NCI-H526 treated with DMSO at 0.1 percent for 48 hours (cell line): ENCODE measurements around the gene FBXO42.

Source experiments
- DNase-seq: peaks from one replicate; lab custom pipeline; 2025; lab: John Stamatoyannopoulos, UW

The FBXO42 gene

DNA sequence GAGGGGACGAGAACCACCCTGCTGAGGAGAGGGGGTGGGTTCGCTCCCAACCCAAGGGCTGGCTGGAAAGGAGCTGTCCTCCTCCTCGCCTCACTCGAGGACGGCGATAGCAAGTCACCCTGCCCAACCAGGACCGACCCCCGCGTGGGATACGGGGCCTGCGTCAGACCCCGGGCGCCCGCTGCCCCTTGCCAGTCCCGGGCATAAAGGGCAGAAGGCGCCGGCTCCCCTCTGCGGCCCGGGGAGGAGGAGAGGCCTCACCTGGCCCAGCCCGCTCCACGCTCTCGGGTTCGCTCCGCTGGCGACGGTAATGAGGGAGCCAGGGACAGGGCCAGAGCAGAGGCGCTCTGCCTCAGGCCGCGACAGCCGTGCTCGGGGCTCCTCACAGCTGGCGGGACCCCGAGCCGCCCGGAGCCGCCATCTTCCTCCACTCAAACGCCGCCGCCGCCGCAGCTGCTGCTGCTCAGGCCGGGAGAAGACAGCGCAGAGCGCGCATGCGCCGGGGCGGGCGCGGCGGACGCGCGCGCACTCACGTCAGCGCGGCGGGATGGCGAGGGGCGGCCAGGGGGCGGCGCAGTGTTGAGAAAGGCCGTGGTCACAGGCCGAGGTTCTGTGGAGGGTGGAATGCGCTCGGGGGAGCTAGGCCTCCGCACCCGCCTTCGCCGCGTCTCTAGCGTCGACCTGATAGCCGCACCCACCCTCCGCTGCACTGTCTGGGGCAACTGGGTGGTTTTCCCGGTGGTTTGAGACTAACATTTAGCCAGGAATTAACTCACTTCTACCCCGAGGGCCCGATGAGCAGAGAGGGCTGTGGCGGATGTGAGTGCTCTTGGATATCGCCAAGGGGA is at the start of gene FBXO42:
Gene FBXO42 (minus strand): TSS at position 487 of the 848 bp plus-strand sequence. CDS start 37,062 bp downstream, outside the sequence.
- DNase-seq = peak; percentile 90

DNA sequence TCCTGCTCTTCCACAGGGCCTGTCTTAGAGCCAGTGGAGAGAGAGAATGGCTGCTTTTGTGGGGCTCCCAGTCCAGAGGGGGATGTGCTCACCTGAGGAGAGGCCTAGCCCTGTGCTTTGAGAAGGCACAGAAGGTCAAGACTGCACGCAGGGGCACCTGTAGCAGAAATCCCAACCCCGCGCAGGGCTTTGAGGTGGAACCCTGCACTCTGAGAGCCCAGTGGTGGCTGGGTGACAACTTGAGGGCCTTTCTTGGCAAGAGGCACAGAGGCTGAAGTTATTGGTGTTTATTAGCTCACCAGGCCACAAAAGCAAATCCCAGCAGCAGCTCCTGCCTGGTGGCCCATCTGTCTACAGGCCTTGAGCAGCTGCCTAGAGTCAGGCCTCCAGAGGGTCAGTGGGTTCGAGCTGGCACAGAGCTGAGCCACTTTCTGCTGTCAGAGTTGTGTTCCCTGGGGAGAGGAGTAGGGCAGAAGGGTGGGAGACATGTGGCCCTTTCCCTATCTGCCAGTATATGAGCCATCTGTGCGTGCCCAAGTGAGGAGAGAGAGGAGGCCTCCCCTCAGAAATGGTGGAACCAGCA is 46.2 kb upstream of the FBXO42 start:
- no peak for DNase-seq

DNA sequence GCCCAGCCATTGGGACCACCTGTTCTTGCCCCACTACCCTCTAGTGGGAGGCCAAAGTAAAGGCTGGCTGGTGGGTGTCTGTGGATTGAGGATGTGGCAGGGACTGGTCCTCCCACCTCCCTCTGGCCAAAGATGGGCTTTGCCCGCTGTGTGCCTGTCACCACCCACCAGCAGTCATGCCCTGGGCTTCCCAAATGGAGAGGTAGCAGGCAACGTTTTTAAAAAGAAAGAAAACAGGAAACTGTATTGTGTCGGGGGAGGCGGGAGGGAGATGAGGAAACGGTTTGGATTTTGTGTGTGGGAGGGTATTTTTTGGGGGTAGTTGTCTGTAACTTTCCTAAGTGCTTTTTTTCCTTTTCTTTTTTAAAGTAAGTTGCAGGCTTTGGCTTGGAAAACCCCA is 44.8 kb upstream of the FBXO42 start:
- no peak for DNase-seq

DNA sequence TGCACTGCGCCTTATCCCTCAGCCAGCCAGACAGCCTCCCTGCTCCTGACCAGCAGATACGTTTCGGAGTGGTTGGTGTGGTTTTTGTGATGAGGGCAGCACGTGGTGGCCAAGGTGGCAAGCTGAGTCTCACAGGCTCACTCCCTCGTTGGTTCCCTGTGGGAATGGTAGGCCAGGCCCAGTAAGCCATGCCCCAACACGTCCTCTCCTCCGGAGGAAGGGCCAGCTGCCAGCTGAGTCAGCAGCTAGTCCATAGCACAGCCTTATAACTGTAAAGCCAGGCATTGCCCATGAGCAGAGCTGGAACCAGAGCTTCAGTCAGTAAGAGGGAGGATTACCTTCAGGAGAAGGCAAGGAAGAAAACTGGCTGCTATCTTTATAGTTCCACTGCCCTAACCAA is 44.3 kb upstream of the FBXO42 start:
- DNase-seq = no peak

DNA sequence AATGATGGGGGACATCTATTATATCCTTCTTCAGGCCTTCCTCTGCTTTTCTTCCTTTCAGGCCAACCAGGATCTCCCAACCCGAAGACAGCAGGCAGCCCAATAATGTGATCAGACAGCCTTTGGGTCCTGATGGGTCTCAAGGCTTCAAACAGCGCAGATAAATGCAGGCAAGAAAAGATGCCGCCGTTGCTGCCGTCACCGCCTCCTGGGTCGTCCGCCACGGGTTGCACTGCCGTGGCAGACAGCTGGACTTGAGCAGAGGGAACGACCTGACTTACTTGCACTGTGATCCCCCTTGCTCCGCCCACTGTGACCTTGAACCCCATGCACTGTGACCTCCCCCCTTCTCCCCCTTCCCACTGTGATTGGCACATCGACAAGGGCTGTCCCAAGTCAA is 42.7 kb upstream of the FBXO42 start:
- DNase-seq = no peak

DNA sequence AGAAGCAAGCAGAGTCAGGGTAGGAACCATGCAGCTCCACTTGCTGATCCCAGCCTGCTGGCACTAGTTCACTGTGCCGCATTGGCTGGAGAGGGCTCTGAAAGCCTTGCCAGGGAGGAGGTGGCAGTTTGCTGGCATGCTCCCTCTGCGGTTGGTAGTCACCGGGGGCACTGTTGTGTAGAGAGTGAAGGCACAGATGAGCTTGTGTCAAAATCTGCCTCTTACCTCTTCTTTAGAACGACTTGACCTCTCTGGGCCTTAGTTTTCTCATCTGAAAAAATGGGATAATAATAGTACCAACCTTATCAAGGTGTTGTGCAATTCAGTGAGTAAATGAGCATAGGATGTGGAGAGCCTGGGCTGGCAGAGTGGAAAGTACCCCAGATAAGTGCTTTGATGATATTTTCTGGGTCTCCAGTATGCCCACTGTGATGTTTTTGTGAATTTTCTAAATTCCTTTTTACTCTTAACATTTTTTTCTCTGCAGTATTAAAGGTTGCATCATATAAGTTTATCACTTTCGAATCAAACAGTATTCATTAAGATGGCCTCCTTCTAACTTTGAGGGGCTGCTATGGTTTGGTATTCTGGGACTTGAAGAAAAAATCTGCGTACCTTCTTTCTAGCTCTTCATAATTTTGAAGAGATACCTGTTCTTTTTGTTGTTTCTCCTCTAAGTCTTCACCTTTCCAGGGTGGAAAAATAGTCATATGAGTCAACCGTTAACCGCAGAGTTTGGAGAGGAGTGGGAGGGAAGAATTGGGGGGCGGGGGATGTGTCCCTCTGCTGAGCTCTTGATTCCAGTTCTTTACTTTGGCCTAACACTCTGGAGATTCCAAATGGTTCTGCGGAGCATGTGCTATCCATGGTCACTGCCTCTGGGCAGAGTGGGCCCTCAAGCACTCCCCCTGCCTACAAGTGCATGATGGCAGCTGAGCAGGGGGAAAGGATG is 41.6 kb upstream of the FBXO42 start:
- no peak for DNase-seq

DNA sequence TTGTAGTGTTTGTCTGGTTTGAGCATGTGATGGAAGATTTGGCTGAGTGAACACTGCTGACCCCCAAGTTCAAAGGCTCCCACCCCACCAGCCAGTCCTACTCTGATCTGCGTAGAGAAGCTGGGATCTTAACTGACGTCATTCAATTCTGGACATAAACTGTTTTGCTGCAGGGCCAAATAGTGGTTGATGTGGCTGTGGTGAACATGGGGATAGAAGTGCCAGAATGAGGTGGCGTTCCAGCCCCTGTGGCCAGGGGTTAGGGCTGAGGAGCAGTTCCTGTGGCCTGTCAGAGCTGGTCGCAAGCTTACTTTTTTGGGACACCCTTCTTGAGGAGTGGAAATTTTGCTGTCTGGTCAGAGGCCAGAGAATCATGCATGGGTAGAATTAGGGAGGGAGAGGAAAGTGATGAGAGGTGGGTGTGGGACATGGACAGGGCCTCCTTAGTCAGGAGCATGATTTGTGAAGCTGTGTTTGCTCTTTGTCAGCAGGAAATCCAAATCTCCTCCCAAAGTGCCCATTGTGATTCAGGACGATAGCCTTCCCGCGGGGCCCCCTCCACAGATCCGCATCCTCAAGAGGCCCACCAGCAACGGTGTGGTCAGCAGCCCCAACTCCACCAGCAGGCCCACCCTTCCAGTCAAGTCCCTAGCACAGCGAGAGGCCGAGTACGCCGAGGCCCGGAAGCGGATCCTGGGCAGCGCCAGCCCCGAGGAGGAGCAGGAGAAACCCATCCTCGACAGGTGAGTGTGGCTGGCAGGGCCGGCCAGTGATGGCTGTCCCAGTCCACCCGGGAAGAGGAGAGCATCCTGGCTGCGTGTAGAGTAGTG is 40.7 kb upstream of the FBXO42 start:
- DNase-seq = no peak

DNA sequence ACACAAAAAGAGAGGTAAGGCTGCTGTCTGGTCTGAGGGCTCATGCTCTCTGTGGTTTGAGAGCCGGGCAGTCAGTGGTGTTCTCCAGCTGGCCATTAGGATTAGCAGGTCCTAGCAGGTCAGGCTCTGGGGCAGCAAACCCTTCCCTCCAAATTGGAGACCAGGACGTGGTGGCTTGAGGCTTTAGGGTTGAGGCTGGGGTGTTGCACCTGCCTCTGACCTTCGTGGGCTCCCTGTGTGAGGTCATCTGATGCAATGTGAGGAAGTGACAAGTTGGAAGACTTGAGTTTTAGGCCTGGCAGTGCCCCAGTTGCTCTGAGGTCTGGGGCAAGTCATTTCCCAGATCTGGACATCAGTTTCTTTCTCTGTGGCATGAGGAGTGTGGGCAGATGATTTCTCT is 39.1 kb upstream of the FBXO42 start:
- no peak for DNase-seq

DNA sequence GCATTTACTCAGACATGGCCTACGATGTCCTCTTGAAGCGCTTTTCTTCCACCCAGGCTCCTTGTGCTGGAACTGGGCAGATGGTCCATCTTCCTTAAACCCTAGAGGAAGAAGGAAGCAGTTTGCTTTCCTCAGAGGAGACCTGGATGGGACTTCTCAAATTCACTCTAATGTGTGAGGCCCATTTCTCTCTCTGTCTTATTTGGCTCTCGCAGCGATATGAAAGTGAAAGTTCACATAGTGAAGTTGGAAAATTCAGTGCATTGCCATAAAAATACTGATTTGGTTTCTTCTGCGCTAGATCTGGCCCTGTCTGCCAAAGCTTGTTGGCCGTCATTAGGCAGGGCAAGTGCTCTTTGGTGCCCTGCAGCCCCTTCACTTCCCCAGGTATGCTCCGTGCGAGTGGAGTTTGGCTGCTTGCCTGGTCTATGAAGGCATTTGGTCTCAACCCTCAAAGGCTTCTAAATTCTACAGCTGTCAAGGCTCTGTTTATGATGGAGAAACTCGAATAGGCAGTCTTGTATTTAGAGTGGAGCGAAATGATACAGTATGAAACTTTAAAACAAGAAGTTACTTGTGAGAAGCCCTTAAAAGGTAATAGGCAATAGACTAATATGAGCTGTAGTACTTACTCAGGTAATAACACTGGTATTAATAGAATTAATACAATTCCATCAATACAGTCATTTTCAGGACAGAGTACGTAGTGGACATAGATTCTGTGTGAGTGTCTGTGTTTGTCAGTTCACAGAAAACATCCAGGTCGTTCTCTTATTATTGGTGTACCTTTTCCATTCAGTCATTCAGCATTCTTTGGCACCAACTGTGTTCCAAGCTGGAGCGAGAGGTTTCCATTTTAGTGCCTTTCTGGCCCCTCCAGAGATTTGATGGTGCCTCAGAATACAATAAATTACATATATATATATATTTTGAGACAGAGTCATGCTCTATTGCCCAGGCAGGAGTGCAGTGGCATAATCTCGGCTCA is 35.2 kb upstream of the FBXO42 start:
- no peak for DNase-seq

DNA sequence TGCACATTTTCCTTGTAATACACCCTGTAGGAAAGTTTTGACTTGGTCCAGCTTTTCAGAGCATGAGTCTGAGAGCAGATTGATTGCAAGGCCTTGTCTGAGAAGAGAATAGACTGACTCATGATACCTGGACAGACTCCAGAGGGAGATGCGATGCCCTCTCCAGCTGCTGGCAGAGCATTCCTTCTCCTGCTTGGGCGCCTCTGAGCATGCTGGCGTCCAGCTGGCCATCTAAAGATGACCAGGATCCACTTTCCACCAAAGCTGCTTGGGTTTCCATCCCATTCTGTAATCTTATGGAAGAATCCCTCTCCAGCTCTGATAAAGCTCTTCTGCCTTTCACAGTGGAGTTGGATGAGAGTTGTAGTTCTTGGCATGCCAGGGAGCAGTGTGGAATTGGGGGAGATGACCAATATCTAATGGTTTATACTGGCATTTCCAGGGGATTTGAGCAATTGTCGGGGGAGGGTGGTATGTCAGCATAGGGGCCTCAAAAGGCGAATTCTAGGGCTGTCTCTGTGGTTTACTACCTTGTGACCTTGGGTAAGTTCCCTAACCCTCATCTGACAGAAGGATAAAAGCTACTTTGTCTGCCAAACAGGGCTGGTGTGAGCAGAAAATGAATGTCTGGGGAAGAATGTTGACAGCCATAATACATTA is 34.3 kb upstream of the FBXO42 start:
- DNase-seq = no peak

DNA sequence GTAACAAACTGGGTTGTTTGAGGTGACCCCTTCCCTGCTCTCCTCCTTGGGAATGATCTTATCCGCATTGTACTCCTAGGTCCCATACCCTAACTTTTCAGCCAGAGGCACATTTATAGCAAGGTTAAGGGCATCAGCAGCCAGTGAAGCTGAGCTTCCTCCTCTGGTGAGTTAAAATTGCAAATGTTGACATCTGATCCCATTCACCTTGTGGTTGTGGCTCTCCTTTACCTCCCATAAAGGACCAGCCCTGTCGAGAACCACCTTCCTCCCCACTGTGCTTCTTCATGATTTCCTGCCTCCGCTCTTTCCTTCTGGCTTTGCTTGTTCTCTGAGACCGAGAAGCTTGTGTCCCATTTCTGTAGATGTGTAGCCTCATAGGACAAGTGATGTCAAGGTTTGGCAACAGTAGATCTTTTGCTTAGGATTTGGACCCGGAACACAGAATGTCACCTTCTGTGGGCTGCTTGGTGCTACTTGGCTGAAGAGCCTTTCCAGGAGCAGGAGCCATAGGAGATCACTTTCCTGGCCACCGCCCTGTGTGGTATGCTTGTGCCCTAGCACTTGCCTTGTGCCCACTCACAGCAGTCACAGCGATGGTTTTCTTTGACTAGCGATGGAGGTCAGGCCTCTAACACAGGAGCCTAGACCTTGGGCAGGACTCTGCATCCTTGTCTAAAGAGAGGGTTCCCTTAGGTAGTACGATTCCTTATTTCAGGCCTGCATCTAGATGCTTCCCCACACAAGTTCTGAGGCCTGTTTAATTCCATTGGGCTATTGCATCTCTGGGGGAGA is 33.6 kb upstream of the FBXO42 start:
- no peak for DNase-seq

DNA sequence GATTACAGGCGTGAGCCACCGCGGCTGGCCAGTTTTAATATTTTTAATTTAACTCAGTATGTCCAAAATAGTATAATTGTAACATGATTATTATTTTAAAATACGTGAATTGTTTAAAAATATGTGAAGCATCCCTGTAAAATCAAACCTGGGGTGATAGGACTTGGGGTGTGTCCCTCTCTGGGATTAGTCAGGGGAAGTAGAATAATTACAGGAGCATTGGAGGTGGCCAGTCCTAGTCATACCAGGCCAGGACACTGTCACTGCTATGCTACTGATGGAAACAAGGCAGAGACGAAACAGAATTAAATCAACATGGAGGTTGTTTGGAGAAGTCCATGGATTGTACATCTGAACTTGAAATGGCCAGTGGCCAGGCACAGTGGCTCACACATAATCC is 31.6 kb upstream of the FBXO42 start:
- no peak for DNase-seq

DNA sequence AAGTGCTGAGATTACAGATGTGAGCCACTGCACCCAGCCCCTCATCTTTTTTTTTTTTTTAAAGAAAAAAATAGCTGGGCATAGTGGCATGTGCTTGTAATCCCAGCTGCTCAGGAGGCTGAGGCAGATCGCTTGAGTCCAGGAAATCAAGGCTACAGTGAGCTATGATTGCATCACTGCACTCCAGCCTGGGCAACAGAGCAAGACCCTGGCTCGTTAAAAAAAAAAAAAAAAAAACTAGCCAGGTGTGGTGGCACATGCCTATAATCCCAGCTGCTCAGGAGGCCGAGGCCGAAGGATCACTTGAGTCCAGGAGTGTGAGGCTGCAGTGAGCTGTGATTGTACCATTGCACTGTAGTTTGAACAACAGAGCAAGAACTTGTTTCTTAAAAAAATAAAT is 28.6 kb upstream of the FBXO42 start:
- no peak for DNase-seq

DNA sequence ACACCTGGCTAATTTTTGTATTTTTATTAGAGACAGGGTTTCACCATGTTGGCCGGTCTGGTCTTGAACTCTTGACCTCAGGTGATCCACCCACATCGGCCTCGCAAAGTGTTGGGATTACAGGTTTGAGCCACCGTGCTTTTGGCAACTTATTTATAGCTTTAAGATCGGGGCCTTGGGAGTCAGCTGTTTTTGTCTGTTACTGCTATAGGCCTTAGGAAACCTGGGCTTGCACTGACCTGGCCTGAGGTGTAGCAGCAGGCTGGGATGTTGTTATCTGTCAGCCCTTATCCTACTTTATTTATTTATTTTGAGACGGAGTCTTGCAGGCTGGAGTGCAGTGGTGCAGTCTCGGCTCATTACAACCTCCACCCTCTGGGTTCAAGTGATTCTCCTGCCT is 26.2 kb upstream of the FBXO42 start:
- DNase-seq = no peak

DNA sequence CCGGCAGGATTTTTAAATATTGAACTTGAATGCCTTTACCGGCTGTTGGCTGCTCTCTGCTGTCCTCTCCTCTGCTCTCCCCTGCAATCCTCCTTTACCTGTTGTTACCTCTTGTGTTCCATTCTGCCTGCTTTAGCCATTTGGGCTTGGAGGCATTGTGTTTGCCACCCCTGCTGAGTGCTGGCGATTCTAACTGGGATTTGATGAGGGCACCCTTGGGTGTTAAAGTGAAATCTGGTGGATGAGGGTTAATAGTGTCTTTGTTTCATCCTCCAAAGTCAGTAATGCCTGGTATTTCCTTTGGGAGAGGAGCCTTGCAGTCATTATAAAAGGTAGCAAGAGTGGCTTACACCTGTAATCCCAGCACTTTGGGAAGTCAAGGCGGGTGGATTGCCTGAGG is 24.7 kb upstream of the FBXO42 start:
- DNase-seq = no peak

DNA sequence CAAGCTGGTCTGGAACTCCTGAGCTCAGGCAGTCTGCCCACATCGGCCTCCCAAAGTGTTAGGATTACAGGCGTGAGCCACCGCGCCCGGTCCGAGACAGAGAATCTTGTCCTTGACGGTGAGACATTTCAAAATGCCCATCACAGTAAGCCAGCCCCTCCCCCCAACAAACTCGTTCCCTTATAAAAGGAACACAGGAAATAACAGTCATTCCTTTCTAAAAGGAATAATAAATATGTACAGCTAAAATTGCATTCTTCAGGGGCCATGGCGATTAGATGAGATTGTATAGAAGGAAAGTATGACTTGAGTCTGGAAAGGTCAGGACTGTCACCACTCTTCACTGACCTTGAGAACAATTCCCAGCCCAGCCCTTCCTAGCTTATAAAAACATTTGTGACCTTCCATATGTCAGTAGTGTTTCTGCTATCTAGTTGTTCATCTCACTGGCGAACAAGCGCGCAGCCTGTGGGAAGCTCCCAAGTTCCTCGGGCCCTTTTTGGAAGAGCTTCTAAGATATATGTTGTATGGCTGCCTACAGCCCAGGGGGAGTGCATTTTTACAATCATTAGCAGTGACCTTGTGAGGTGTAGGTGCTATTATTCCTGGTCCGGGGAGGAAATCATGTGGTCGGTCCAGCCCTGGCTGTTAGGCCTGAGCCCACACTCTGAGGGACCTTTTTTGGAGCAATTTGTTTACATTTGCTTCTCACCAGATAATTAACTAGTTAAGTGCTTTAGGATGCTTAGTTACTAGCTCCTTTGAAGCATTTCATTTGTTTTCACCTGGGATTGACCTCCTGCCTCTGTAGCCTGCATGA is 23.5 kb upstream of the FBXO42 start:
- no peak for DNase-seq

DNA sequence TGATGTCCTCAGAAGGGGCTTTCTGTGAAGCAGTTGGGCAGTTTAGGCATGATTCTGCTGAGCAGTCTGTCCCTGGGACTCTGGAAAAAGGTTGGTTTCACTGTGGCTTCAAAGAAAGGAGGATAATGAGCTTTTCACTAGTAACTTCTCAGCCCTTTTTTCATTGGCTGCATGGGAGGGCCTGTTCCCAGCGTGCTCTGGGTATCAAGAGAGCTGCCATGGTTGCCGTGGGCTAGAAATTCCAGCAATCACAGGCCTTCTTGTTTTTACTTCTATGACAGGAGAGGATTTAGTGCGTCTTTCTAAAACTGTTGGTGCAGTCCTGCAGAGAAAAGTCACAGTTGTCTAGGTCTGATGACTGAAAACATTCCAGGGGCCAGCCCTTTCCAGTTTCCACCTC is 22.0 kb upstream of the FBXO42 start:
- no peak for DNase-seq
